Measurements from ENCODE around the gene INTS3.

Gene INTS3, protein sequence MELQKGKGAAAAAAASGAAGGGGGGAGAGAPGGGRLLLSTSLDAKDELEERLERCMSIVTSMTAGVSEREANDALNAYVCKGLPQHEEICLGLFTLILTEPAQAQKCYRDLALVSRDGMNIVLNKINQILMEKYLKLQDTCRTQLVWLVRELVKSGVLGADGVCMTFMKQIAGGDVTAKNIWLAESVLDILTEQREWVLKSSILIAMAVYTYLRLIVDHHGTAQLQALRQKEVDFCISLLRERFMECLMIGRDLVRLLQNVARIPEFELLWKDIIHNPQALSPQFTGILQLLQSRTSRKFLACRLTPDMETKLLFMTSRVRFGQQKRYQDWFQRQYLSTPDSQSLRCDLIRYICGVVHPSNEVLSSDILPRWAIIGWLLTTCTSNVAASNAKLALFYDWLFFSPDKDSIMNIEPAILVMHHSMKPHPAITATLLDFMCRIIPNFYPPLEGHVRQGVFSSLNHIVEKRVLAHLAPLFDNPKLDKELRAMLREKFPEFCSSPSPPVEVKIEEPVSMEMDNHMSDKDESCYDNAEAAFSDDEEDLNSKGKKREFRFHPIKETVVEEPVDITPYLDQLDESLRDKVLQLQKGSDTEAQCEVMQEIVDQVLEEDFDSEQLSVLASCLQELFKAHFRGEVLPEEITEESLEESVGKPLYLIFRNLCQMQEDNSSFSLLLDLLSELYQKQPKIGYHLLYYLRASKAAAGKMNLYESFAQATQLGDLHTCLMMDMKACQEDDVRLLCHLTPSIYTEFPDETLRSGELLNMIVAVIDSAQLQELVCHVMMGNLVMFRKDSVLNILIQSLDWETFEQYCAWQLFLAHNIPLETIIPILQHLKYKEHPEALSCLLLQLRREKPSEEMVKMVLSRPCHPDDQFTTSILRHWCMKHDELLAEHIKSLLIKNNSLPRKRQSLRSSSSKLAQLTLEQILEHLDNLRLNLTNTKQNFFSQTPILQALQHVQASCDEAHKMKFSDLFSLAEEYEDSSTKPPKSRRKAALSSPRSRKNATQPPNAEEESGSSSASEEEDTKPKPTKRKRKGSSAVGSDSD

GRCh38 chr1:153727463-153728304 lies at the start of gene INTS3:
INTS3 (plus strand) TSS chr1:153728050; CDS start chr1:153728635, 585 bp downstream.
- ATAC-seq (peak; percentile 99), DNase-seq (peak; percentile 98)

GRCh38 chr1:153678519-153679336 lies 49.1 kb upstream of the INTS3 start, which contains the start of gene NPR1:
NPR1 (plus strand) TSS chr1:153678688; CDS start chr1:153679109, 421 bp downstream.
- DNase-seq (peak; percentile 21), ATAC-seq (peak; percentile 42)

DNA sequence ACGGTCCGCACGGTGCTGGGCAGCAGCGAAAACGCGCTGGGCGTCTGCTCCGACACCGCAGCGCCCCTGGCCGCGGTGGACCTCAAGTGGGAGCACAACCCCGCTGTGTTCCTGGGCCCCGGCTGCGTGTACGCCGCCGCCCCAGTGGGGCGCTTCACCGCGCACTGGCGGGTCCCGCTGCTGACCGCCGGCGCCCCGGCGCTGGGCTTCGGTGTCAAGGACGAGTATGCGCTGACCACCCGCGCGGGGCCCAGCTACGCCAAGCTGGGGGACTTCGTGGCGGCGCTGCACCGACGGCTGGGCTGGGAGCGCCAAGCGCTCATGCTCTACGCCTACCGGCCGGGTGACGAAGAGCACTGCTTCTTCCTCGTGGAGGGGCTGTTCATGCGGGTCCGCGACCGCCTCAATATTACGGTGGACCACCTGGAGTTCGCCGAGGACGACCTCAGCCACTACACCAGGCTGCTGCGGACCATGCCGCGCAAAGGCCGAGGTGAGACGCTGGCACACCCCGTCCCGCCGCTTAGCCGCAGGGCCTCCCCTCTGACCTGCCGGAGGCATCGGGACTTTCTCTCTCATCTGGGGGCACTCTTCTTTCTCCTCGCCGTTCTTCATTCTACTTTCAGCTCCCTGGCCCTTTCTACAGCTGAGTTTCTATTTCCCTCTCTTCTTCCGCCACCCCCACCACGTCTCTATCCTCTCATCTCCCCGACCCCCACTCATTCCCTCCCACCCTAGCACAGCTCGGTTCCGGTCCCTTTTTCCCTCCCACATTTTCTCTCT lies 48.3 kb upstream of the INTS3 start:
- peak; percentile 24 for ATAC-seq

DNA sequence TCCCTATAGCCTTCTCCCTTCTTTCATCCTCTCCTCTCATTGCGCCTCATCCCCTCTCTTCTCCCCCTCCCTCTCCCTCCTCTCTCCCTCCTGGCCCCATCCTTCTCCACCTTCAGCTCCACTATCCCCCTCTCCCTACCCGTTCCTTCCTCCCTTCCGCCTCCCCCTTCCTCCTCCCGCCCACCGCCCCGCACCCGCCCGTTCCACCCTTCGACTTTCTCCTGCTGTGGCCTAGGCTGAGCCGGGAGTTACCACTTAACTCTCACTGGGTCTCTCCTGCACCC lies 47.8 kb upstream of the INTS3 start:
- ATAC-seq: no peak
- DNase-seq: no peak

More for the DNA sequence above, 48.3 kb upstream of the INTS3 start:
- DNase-seq: peak; percentile 33

DNA sequence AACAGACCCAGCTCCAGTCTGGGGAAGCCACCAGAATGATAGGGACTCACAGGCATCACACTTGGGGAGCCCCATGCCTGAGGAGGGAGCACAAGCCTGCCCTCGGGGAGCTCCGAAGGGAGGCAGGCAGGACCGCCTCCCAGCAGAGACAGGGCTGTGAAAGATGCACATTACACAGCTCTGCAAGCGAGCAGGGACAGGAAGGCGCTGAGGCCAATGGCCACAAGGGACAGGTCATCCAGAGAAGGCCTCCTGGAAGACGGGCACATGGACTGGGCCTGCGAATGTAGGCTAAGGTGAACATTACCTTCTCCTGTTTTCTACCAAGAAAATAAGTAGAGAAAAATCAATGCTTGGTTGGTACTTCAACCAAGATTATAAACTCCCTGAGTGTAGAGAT lies 45.1 kb upstream of the INTS3 start:
- DNase-seq: no peak
- ATAC-seq: no peak

GRCh38 chr1:153683854-153684253 lies 44.0 kb upstream of the INTS3 start:
- ATAC-seq (no peak), DNase-seq (no peak)

GRCh38 chr1:153684892-153685291 lies 43.0 kb upstream of the INTS3 start:
- ATAC-seq (no peak), DNase-seq (no peak)

- DNase-seq (no peak), ATAC-seq (no peak)
Measured at GRCh38 chr1:153685544-153686340, 42.1 kb upstream of the INTS3 start.

- no peak for ATAC-seq
- no peak for DNase-seq
Measured at GRCh38 chr1:153687346-153688125, 40.3 kb upstream of the INTS3 start.

DNA sequence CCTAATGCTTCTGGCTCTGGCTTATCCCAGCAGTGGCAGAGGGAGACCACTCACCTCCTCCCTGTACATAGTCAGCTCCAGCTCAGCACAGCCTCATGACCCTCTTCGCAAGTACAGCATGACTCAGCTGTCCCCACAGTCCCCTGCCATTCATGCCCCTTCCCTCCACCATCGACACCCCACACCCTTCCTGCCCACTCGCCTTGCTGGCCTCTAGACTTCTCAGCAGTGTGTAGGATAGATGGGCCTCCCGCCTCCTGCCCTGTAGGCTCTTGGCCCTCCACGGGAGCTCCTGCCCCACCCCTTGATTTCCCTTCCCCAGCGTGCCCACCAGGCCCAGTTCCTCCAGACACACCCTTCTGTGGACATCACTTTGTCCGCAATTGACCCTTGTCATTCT lies 39.6 kb upstream of the INTS3 start:
- DNase-seq: no peak

GRCh38 chr1:153688736-153689328 lies 39.0 kb upstream of the INTS3 start:
- DNase-seq: no peak
- ATAC-seq: no peak

More for the DNA sequence above, 39.6 kb upstream of the INTS3 start:
- no peak for ATAC-seq

DNA sequence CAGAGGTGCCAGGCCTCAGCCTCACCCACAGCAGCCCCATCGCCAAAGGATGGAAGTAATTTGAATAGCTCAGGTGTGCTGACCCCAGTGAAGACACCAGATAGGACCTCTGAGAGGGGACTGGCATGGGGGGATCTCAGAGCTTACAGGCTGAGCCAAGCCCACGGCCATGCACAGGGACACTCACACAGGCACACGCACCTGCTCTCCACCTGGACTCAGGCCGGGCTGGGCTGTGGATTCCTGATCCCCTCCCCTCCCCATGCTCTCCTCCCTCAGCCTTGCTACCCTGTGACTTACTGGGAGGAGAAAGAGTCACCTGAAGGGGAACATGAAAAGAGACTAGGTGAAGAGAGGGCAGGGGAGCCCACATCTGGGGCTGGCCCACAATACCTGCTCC lies 34.4 kb upstream of the INTS3 start:
- ATAC-seq (no peak), DNase-seq (no peak)

- ATAC-seq (no peak), DNase-seq (no peak)
Measured at GRCh38 chr1:153696741-153697140, 31.1 kb upstream of the INTS3 start.

DNA sequence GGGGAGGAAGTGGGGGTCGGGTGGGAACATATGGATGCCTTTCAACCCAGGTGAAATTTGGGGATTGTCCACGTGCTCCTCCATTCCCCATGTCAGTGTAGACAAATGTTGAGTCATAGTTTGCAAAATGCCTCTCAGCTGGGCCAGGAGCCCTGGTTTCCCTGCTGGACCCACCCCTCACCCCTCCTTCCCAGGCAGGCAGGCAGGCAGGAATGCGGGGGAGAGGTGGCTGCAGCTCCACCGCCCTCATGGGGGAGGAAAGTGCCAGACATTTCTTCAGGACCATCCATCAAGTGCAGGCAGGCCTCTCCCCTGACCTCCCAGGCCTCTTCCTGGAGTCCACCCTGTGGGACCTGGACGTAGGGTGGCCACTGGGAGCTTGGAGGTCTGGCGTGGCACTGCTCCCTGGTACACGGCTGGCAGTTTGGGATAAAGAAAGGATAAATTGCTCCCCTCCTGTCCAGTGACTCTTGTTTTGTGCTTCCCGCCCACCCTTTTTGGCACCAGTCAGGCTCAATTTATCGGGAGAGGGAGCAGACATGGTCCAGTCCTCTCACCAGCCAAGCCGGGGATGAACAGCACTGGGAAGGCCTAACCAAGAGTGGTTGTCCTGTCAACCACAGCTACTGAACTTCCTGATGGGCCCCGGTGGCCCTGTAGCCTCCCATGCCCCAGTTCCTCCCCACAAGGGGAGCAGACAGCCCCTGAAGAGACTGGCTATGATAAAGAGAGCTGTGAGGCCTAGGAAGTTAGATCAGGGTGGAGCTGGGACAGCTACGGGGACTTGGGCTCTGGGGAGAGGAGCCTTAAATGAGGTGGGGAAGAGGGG lies 30.4 kb upstream of the INTS3 start:
- ATAC-seq (no peak), DNase-seq (no peak)

- ATAC-seq: no peak
- DNase-seq: peak; percentile 10
Measured at GRCh38 chr1:153698020-153698922, 29.6 kb upstream of the INTS3 start.
